Measurements from ENCODE around the gene ATP1B2.
A peak's percentile ranks its signal among the peaks of the same experiment; 100 is the strongest.
"Not testable (repeated sequence)": the region's sequence is repeated elsewhere in the genome, so short reads cannot be mapped to it uniquely, and the experiment has no call there.

Gene ATP1B2

GRCh38 chr17:7650509-7651096 is at the start of gene ATP1B2:
TSS of gene ATP1B2 (plus strand) at chr17:7650926. CDS start at chr17:7651519, 593 bp downstream.
- peak; percentile 46 for DNase-seq

GRCh38 chr17:7606280-7606679 is 44.4 kb upstream of the ATP1B2 start:
- DNase-seq: no peak

GRCh38 chr17:7610641-7611040 is 40.1 kb upstream of the ATP1B2 start:
- no peak for DNase-seq

- DNase-seq: no peak
Measured at GRCh38 chr17:7611635-7612293, 39.0 kb upstream of the ATP1B2 start.

- no peak for DNase-seq
Measured at GRCh38 chr17:7612294-7612640, 38.5 kb upstream of the ATP1B2 start.

GRCh38 chr17:7613769-7614424 is 36.8 kb upstream of the ATP1B2 start:
- no peak for DNase-seq

- DNase-seq: peak; percentile 99
Measured at GRCh38 chr17:7614425-7615264, 36.1 kb upstream of the ATP1B2 start, which contains the start of gene FXR2. TSS of gene FXR2 (minus strand) at chr17:7614897. CDS start at chr17:7614532, 365 bp downstream.

GRCh38 chr17:7615265-7615747 is 35.4 kb upstream of the ATP1B2 start:
- DNase-seq: no peak

- DNase-seq: no peak
Measured at GRCh38 chr17:7618608-7619007, 32.1 kb upstream of the ATP1B2 start.

GRCh38 chr17:7620835-7621234 is 29.9 kb upstream of the ATP1B2 start:
- no peak for DNase-seq

GRCh38 chr17:7623661-7624060 is 27.1 kb upstream of the ATP1B2 start:
- DNase-seq: no peak

- DNase-seq: not testable (repeated sequence)
Measured at GRCh38 chr17:7625749-7626148, 25.0 kb upstream of the ATP1B2 start.

- no peak for DNase-seq
Measured at GRCh38 chr17:7626307-7626706, 24.4 kb upstream of the ATP1B2 start.

GRCh38 chr17:7626956-7627249 is 23.8 kb upstream of the ATP1B2 start:
- no peak for DNase-seq

GRCh38 chr17:7627250-7628121 is 23.2 kb upstream of the ATP1B2 start, which contains the start of gene SAT2:
TSS of gene SAT2 (minus strand) at chr17:7627821. CDS start at chr17:7627635, 186 bp downstream.
- peak; percentile 69 for DNase-seq

GRCh38 chr17:7629939-7630571 is 20.7 kb upstream of the ATP1B2 start, which contains the start of gene SHBG:
TSS of gene SHBG (plus strand) at chr17:7630135. CDS start at chr17:7630173, 38 bp downstream.
- no peak for DNase-seq

- no peak for DNase-seq
Measured at GRCh38 chr17:7631398-7632380, 19.0 kb upstream of the ATP1B2 start.

- no peak for DNase-seq
Measured at GRCh38 chr17:7632492-7632894, 18.2 kb upstream of the ATP1B2 start.

- no peak for DNase-seq
Measured at GRCh38 chr17:7633093-7633492, 17.6 kb upstream of the ATP1B2 start.

- DNase-seq: no peak
Measured at GRCh38 chr17:7634384-7634783, 16.3 kb upstream of the ATP1B2 start.
